RWPE1 (cell line): ENCODE results near the gene CFAP45.

Experiments
- CTCF ChIA-PET: fragments of 350-600 bp; sonication (Branson Sonifier 250); formaldehyde crosslinking; extraction: SDS; loops from one replicate; lab custom pipeline; 2021; lab: Yijun Ruan, JAX
- POLR2A ChIA-PET: fragments of 400-600 bp; formaldehyde crosslinking; extraction: SDS; loops from one replicate; lab custom pipeline; 2020; ENCODE audit warnings: antibody characterized with exemption; ENCODE audit not compliant: low non-redundant PET; lab: Yijun Ruan, JAX
- DNase-seq: peaks from one replicate; pipeline ENCODE4 v3.0.0; 2012; ENCODE audit warnings: low spot score
- H3K27ac ChIP-seq: fragments of 450-650 bp; 2 replicates; pipeline ENCODE4 v1.5.1; 2017
- TF ChIP-seq, protein P1 (sequence below): fragments of 450-650 bp; conservative IDR thresholded peaks from 2 replicates; pipeline ENCODE4 v1.5.1; 2017; ENCODE audit warnings: low read depth, mild to moderate bottlenecking

The CFAP45 gene

DNA sequence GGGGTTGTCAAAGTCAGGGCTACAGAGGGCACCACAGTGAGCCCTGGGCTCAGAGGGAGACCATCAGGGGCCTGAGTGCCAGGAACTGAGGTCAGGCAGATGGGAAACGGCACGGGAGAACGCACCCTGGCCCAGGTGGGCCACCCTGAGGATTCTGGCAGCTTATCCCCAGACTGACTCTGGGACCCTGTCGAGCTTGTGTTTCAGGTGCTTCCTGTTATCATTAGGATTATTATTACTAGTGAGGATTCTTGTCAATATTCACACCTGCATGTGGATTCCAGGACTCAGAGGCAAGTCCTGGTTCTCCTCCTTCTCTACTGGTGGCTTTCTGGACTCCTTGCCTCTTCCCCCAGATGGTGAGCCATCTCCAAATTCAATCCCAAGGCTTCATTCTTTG, 52.7 kb downstream of the CFAP45 start:
- POLR2A ChIA-PET, result no interaction called here
- TF ChIP-seq, protein P1, sequence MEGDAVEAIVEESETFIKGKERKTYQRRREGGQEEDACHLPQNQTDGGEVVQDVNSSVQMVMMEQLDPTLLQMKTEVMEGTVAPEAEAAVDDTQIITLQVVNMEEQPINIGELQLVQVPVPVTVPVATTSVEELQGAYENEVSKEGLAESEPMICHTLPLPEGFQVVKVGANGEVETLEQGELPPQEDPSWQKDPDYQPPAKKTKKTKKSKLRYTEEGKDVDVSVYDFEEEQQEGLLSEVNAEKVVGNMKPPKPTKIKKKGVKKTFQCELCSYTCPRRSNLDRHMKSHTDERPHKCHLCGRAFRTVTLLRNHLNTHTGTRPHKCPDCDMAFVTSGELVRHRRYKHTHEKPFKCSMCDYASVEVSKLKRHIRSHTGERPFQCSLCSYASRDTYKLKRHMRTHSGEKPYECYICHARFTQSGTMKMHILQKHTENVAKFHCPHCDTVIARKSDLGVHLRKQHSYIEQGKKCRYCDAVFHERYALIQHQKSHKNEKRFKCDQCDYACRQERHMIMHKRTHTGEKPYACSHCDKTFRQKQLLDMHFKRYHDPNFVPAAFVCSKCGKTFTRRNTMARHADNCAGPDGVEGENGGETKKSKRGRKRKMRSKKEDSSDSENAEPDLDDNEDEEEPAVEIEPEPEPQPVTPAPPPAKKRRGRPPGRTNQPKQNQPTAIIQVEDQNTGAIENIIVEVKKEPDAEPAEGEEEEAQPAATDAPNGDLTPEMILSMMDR, result no peak
- CTCF ChIA-PET, result no interaction called here
- H3K27ac ChIP-seq, result no peak overlapping the region
- no peak for DNase-seq

DNA sequence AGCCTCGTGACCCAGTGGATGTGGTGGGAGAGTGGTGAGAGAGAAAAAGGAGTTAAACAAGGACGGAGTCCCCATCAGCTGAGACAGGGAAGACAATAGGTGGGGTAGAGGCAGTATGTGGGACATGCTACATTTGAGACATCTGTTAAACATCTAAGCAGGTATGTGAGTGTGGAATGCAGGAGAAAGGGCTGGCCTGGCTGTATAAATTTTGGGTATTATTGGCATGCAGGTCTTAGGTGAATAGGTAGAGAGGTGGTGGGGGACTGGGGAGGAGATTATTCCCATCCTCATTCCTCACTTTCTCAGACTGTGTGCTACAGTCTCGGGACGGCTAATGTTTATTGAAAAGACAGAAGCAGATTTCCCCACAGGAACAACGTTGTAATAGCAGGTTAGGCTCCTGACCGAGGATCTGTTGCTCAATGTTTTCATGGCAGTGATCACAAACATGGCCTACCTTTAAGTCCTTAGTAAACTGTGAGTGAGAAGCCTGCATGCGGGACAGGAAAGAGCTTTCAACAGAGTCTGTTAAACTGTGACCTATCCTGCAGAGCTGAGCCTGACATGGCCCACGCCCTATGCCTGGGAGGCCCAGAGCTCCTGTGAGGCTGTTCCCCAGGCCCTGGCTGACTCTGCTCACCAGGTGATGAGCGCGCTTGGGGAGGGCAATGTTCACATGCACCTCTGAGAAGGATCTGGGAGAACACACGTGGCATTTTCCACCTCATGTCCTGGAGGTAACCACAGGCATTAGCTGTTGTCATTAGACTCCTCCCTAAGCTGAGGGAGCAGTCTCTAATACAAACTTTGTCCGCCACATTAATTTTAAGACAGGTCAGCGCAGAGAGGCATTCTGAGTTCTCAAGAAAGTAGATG, 54.0 kb downstream of the CFAP45 start:
- ChIA-PET CTCF (no interaction called here), POLR2A (no interaction called here)
- DNase-seq, result no peak
- H3K27ac ChIP-seq, result no peak overlapping the region
- TF ChIP-seq, protein P1, result no peak

DNA sequence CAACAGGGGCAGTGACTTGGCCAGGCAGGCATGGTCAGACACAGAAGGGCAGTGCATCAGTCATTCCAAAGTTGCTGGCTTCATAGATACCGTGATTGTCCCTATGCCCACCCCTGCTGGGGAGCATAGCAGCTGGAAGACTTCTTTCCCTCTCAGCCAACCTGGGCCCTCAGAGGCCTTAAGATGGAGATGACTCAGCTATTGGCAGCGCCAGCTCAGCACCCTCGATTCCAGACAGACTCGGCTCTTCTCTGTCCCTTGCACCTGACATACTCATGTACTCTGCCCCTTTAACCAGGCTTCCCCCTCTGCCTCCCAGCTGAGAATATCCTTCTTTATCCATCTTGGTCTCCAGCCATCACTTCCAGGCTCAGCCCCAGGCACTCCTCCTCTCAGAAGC, 56.5 kb downstream of the CFAP45 start:
- ChIA-PET POLR2A (no interaction called here), CTCF (no interaction called here)
- TF ChIP-seq, protein P1, result no peak
- DNase-seq, result no peak
- no peak overlapping the region for H3K27ac ChIP-seq

DNA sequence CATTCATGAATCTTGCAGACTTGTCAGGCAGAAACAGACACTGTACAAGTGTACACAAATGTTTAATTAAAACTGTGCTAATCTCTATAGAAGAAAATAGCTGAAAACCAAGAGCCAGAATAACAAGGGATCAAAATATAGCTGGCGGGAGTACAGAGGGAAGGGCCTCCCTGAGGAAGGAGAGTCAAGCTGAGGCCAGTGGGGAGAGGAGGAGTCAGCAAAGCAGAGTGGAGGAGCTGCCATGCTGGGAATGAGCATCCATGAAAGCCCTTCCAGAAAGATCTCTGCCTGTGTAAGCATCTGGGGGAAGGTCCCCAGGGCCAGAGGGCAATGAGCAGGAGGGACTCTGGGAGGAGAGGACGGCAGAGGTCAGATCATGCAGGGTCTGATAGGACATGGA, 58.2 kb downstream of the CFAP45 start:
- TF ChIP-seq, protein P1, result no peak
- DNase-seq, result no peak
- CTCF ChIA-PET, result no interaction called here
- POLR2A ChIA-PET, result no interaction called here
- no peak overlapping the region for H3K27ac ChIP-seq

DNA sequence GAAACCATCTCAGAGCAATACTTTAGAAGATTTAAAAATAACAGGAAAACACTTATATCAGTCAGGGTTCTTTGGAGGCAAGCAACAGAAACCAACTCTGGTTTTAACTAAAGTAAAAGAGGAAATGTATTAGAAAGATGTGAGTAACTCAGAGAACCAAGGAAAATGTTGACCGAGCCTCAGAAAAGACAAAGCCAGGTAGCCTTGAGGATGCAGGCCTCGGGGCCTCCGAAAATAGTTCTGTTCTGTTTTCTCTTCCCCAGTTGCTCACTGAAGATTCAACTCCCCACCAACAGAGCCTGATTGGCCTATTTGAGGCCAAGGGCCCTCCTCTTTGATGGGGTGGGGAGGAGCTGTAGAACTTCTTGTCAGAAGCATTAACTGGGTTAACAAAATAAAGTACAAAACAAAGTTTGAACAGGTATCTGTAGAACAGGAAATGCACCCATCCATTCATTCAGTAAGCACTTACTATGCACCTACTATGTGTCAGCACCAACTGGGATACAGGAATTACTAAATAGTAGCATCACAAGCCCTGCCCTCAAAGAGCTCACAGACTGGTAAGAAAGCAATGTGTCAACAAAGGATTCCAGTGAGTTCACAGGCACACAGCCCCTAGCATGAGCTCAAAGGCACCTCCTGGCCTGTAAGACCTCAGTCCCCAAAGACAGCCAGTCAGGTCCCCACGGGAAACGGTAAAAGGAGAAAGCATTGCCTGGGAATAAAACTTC, 60.7 kb downstream of the CFAP45 start:
- no peak for DNase-seq
- ChIA-PET POLR2A (no interaction called here), CTCF (interaction anchor here (0.6 to 1.4 kb wide), 2 partner anchors 12 to 25 kb away, joined by 3 read pairs; no protein-coding TSS in a partner anchor)
- TF ChIP-seq, protein P1, result no peak
- no peak overlapping the region for H3K27ac ChIP-seq

DNA sequence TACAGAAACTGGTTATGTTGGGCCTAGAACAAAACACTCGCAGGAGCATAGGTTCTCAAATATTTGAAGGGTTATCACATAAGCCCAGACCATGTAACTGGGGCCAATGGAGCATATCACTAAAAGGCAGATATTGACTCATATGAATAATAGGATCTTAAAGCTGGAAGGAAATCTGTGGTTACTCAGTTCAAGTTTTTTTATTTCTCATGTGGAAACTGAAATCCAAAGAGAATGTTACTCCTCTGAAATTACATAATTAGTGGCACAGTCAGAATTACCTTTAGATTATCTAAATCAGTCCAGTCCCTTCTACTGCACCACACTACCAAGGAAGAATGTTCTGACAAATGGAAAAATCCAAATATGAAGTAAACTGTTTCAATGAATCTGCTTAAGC, 61.2 kb downstream of the CFAP45 start:
- no peak overlapping the region for H3K27ac ChIP-seq
- ChIA-PET CTCF (interaction anchor here (1.4 kb wide), 1 partner anchor 13 kb away, joined by 3 read pairs; no protein-coding TSS in a partner anchor), POLR2A (no interaction called here)
- DNase-seq, result no peak
- TF ChIP-seq, protein P1, result no peak
